ENCODE results near the gene APLN. TPM values are rescaled to one million over a fixed set of nuclear protein-coding genes. Genes with fewer than 3 reads are reported as not detected.

Gene APLN
- total and polyA plus RNA-seq, 7 experiments from 2014 or later, result 0.10 TPM; not detected in 6

- Histone ChIP-seq H3K9me3 (ENCODE audit: control insufficient read depth in 2 of 3, low read length in 3 of 3) (no peaks in the 10 kb centered on the region), H3K27me3 (ENCODE audit: control insufficient read depth in 2 of 2, insufficient read depth in 2 of 2, low read length in 2 of 2) (no peaks in the 10 kb centered on the region), H3K4me3 (ENCODE audit: low read length) (no peak overlapping the region), H3K4me1 (ENCODE audit: control insufficient read depth in 2 of 2, insufficient read depth in 2 of 2, low read length in 2 of 2) (peaks cover 3% of the 10 kb centered on the region in 2 donors), H3K27ac (ENCODE audit: low read depth, low read length) (no peak overlapping the region), H3K36me3 (ENCODE audit: control insufficient read depth in 2 of 3, insufficient read depth in 3 of 3, low read length in 3 of 3) (no peaks in the 10 kb centered on the region)
- no peaks in the 10 kb centered on the region for H3K9me3 Mint-ChIP-seq
- ATAC-seq (no peak), DNase-seq (no peak)
- peaks cover 1 to 21% (median 10%) of the 10 kb centered on the region in 7 donors for H3K4me1 Mint-ChIP-seq
- H3K36me3 Mint-ChIP-seq, result peaks cover 0 to 5% (median 0%) of the 10 kb centered on the region in 5 donors
- CTCF ChIA-PET, result no interaction called here
- no peaks in the 10 kb centered on the region for H3K27me3 Mint-ChIP-seq
- intact Hi-C loops (cut with micrococcal nuclease), result no loop called here
- POLR2A ChIA-PET, result no interaction called here
- H3K27ac Mint-ChIP-seq, result peak overlapping the region in 1 of 9 donors; percentile 22
- H3K4me3 Mint-ChIP-seq, result no peak overlapping the region
Observed at GRCh38 chrX:129599499-129599898, 55.3 kb downstream of the APLN start.

GRCh38 chrX:129597905-129598304 is 56.9 kb downstream of the APLN start:
- no peak overlapping the region for H3K27ac Mint-ChIP-seq
- DNase-seq (no peak), ATAC-seq (no peak)
- no peak overlapping the region for H3K4me3 ChIP-seq (ENCODE audit: low read length)
- peaks cover 0 to 5% (median 0%) of the 10 kb centered on the region in 5 donors for H3K36me3 Mint-ChIP-seq
- intact Hi-C loops (cut with micrococcal nuclease), result no loop called here
- H3K27ac ChIP-seq (ENCODE audit: low read depth, low read length), result no peak overlapping the region
- POLR2A ChIA-PET, result no interaction called here
- CTCF ChIA-PET, result interaction anchor here (0.6 kb wide), 1 partner anchor 225 kb away, joined by 3 read pairs; no protein-coding TSS in a partner anchor
- H3K27me3 Mint-ChIP-seq, result no peaks in the 10 kb centered on the region
- H3K9me3 Mint-ChIP-seq, result no peaks in the 10 kb centered on the region
- H3K9me3 ChIP-seq (ENCODE audit: control insufficient read depth in 2 of 3, low read length in 3 of 3), result no peaks in the 10 kb centered on the region
- peaks cover 0 to 8% (median 6%) of the 10 kb centered on the region in 7 donors for H3K4me1 Mint-ChIP-seq
- H3K4me1 ChIP-seq (ENCODE audit: control insufficient read depth in 2 of 2, insufficient read depth in 2 of 2, low read length in 2 of 2), result no peaks in the 10 kb centered on the region
- H3K27me3 ChIP-seq (ENCODE audit: control insufficient read depth in 2 of 2, insufficient read depth in 2 of 2, low read length in 2 of 2), result no peaks in the 10 kb centered on the region
- no peaks in the 10 kb centered on the region for H3K36me3 ChIP-seq (ENCODE audit: control insufficient read depth in 2 of 3, insufficient read depth in 3 of 3, low read length in 3 of 3)
- H3K4me3 Mint-ChIP-seq, result no peak overlapping the region

- no peak for DNase-seq
- Mint-ChIP-seq H3K27ac (no peak overlapping the region), H3K27me3 (no peaks in the 10 kb centered on the region), H3K4me3 (no peak overlapping the region), H3K36me3 (peaks cover 0 to 5% (median 0%) of the 10 kb centered on the region in 5 donors), H3K9me3 (no peaks in the 10 kb centered on the region), H3K4me1 (peaks cover 0 to 5% (median 0%) of the 10 kb centered on the region in 7 donors)
- Histone ChIP-seq H3K27me3 (ENCODE audit: control insufficient read depth in 2 of 2, insufficient read depth in 2 of 2, low read length in 2 of 2) (no peaks in the 10 kb centered on the region), H3K4me1 (ENCODE audit: control insufficient read depth in 2 of 2, insufficient read depth in 2 of 2, low read length in 2 of 2) (no peaks in the 10 kb centered on the region), H3K27ac (ENCODE audit: low read depth, low read length) (no peak overlapping the region), H3K36me3 (ENCODE audit: control insufficient read depth in 2 of 3, insufficient read depth in 3 of 3, low read length in 3 of 3) (no peaks in the 10 kb centered on the region), H3K4me3 (ENCODE audit: low read length) (no peak overlapping the region), H3K9me3 (ENCODE audit: control insufficient read depth in 2 of 3, low read length in 3 of 3) (no peaks in the 10 kb centered on the region)
- POLR2A ChIA-PET, result no interaction called here
- intact Hi-C loops (cut with micrococcal nuclease), result no loop called here
- CTCF ChIA-PET, result interaction anchor here (1.4 kb wide), 1 partner anchor 433 kb away, joined by 4 read pairs; no protein-coding TSS in a partner anchor
- ATAC-seq, result no peak
Observed at GRCh38 chrX:129596077-129596476, 58.7 kb downstream of the APLN start.

Other genes starting within 250 kb of the APLN start
- gene SMARCA1, start 131.5 kb downstream of the APLN start, total RNA-seq, result 1 to 10 TPM in 3 of 5 experiments, under 1 TPM in 1, not detected in 1; 0.72 to 2.9 (median 1.7) TPM
- 1 to 10 TPM; 3.3 to 5.0 TPM for gene SMARCA1, start 131.5 kb downstream of the APLN start, polyA plus RNA-seq
- gene OCRL, start 114.7 kb downstream of the APLN start, total RNA-seq, result 1 to 10 TPM; 2.7 to 6.2 (median 5.6) TPM
- 1 to 10 TPM in 1 of 2 donors, under 1 TPM in 1; 0.47 to 1.9 TPM for gene OCRL, start 114.7 kb downstream of the APLN start, polyA plus RNA-seq
- gene XPNPEP2, start 84.0 kb upstream of the APLN start, total RNA-seq, result under 1 TPM in 3 of 5 experiments, not detected in 2; 0.13 to 0.82 (median 0.29) TPM
- not detected for gene XPNPEP2, start 84.0 kb upstream of the APLN start, polyA plus RNA-seq
- gene SASH3, start 125.0 kb upstream of the APLN start, total RNA-seq, result 100 to 1,000 TPM in 4 of 5 experiments, 10 to 100 TPM in 1; 71.8 to 262 (median 156) TPM
- gene SASH3, start 125.0 kb upstream of the APLN start, polyA plus RNA-seq, result 100 to 1,000 TPM in 1 of 2 donors, 10 to 100 TPM in 1; 85.3 to 209 TPM
- 1 to 10 TPM; 4.9 to 9.1 (median 7.1) TPM for gene ZDHHC9, start 188.9 kb upstream of the APLN start, total RNA-seq
- gene ZDHHC9, start 188.9 kb upstream of the APLN start, polyA plus RNA-seq, result 1 to 10 TPM; 4.4 to 7.7 TPM

Data from naive thymus-derived CD4-positive, alpha-beta T cell (primary cell).